Measurements from ENCODE around the gene PPP1R11. TPM values are rescaled to one million over a fixed set of nuclear protein-coding genes. Genes with fewer than 3 reads are reported as not detected.

The PPP1R11 gene
- total and polyA plus RNA-seq, 9 of the 15 experiments (the other 6 are each of a cell fraction or from before 2014, with no cell fraction given) = 17.8 to 94.8 (median 44.6) TPM

GRCh38 chr6:30060606-30061091 lies 6.3 kb upstream of the PPP1R11 start (continued):
- TF ChIP-seq ZBTB9 (CRISPR knock-in tag; IDR thresholded peaks at IDR 0.05) (no peak), SMARCA4 (IDR thresholded peaks at IDR 0.05) (no peak), ZBTB43 (CRISPR knock-in tag; IDR thresholded peaks at IDR 0.05) (peak; percentile 33; the same call in 1 of the 2 replicates), NCOA4 (IDR thresholded peaks at IDR 0.05; ENCODE audit: partially characterized antibody) (no peak), SNRNP70 (optimal IDR thresholded peaks at IDR 0.05; ENCODE audit: low read depth, low read length) (no peak), ZSCAN29 (IDR thresholded peaks at IDR 0.05) (no peak), ZHX1 (conservative IDR thresholded peaks at IDR 0.05; ENCODE audit: low read length) (no peak), GTF3C2 (IDR thresholded peaks at IDR 0.05; ENCODE audit: borderline replicate concordance, extremely low read depth, insufficient read length) (no peak), KLF1 (tag; IDR thresholded peaks at IDR 0.05) (0 out of 2 replicates have a peak, but pooled peaks have one; percentile 4), ZNF57 (CRISPR knock-in tag; IDR thresholded peaks at IDR 0.05) (no peak), ZNF3 (CRISPR knock-in tag; IDR thresholded peaks at IDR 0.05) (no peak), TAF15 (IDR thresholded peaks at IDR 0.05; ENCODE audit: low read depth, low read length) (no peak), E2F5 (CRISPR knock-in tag; IDR thresholded peaks at IDR 0.05) (no peak), PREB (CRISPR knock-in tag; IDR thresholded peaks at IDR 0.05) (0 out of 2 replicates have a peak, but pooled peaks have one; percentile 20), SFPQ (IDR thresholded peaks at IDR 0.05; ENCODE audit: low read depth, low read length) (no peak)
